Lung (tissue), 12 donors: ENCODE results near the gene FBXO2. TPM values are rescaled to one million over a fixed set of nuclear protein-coding genes. Genes with fewer than 3 reads are reported as not detected.

Experiments
- ATAC-seq: fragments of 200-7000 bp; cut with Tn5 transposase; one replicate; pipeline ENCODE4 v1.9.1; 2020; ENCODE audit warnings: moderate number of reproducible peaks; ENCODE audit not compliant: insufficient read depth, low FRiP score
- DNase-seq, 3 donors: peaks; one replicate each; pipeline ENCODE4 v3.0.0-alpha.2; 2013 to 2017
- H3K27ac ChIP-seq, 2 donors: one replicate each; pipeline ENCODE4 v1.5.1; 2013; ENCODE audit warnings: mild to moderate bottlenecking in 2 of 2, moderate library complexity in 2 of 2, control low read depth in 1 of 2, inconsistent platforms in 1 of 2, low read depth in 1 of 2, low read length in 1 of 2
- H3K27me3 ChIP-seq, 3 donors: one replicate each; pipeline ENCODE4 v1.5.1; 2013; ENCODE audit warnings: low read length in 2 of 3; ENCODE audit not compliant: control insufficient read depth in 3 of 3, insufficient read depth in 3 of 3
- H3K36me3 ChIP-seq, 4 donors: one replicate each; pipeline ENCODE4 v1.5.1; 2013; ENCODE audit warnings: low read length in 4 of 4, mild to moderate bottlenecking in 1 of 4, moderate library complexity in 1 of 4; ENCODE audit not compliant: control insufficient read depth in 4 of 4, insufficient read depth in 4 of 4
- H3K4me1 ChIP-seq, 5 donors: one replicate each; pipeline ENCODE4 v1.5.1; 2013; ENCODE audit warnings: low read length in 5 of 5, mild to moderate bottlenecking in 2 of 5, moderate library complexity in 1 of 5; ENCODE audit not compliant: control insufficient read depth in 5 of 5, insufficient read depth in 5 of 5
- H3K4me3 ChIP-seq: one replicate; pipeline ENCODE4 v1.5.1; 2013; ENCODE audit warnings: mild to moderate bottlenecking, control low read depth, moderate library complexity
- H3K9ac ChIP-seq, 2 donors: one replicate each; pipeline ENCODE4 v1.5.1; 2013; ENCODE audit warnings: low read length in 2 of 2, control low read depth in 1 of 2; ENCODE audit not compliant: insufficient read depth in 1 of 2
- H3K9me3 ChIP-seq, 4 donors: one replicate each; pipeline ENCODE4 v1.5.1; 2013; ENCODE audit warnings: low read length in 3 of 4, mild to moderate bottlenecking in 1 of 4, moderate library complexity in 1 of 4; ENCODE audit not compliant: control insufficient read depth in 4 of 4, insufficient read depth in 3 of 4
- CTCF ChIP-seq: IDR thresholded peaks from 2 replicates; pipeline ENCODE4 v1.5.1; 2012; ENCODE audit warnings: mild to moderate bottlenecking; ENCODE audit errors: control extremely low read depth, extremely low read depth
- WGBS, 2 donors: extraction: QIAGEN DNeasy Blood & Tissue Kit; methylation state at CpG; one replicate each; pipeline ENCODE4 v1.1.7; 2013; 5-methylcytosine and 5-hydroxymethylcytosine counted together
- polyA plus RNA-seq, 2 donors: library from polyadenylated mRNA; stranded (reverse); fragments of 200-250 nt; gene quantifications; one replicate each; pipeline ENCODE4 v1.2.1, GENCODE V29; 2013
- total RNA-seq, 2 donors: library from RNA; depleted of rRNA in 1 of 2; stranded (reverse); fragments of >200 nt in 1 of 2; gene quantifications; one replicate each; pipeline ENCODE4 v1.2.1, GENCODE V29; 2014 to 2021
- donor health status: control.
- donor health status: control.
- donor health status: Bipolar disorder and iron deficiency.
- donor health status: healthy.
- donor health status: DM: yes; HTN: yes; CAD: no.

FBXO2 gene
- total and polyA plus RNA-seq, 4 donors, result 0.20 to 12.5 (median 10.1) TPM

GRCh38 chr1:11639372-11639771, 14.9 kb downstream of the FBXO2 start:
- TF ChIP-seq CTCF, result no peak
- H3K4me3 ChIP-seq, result no peak overlapping the region
- no peaks in the 10 kb centered on the region for H3K4me1 ChIP-seq
- no peak overlapping the region for H3K9ac ChIP-seq
- DNase-seq (no peak), ATAC-seq (no peak)
- no peaks in the 10 kb centered on the region for H3K36me3 ChIP-seq
- no peak overlapping the region for H3K27ac ChIP-seq
- no peaks in the 10 kb centered on the region for H3K27me3 ChIP-seq
- no peaks in the 10 kb centered on the region for H3K9me3 ChIP-seq
- WGBS, 2 donors, result 86% methylated on average over 4 of the region's 4 CpGs

- H3K4me3 ChIP-seq, result no peak overlapping the region
- ATAC-seq, result no peak
- no peaks in the 10 kb centered on the region for H3K27me3 ChIP-seq
- no peaks in the 10 kb centered on the region for H3K4me1 ChIP-seq
- peaks cover 0 to 5% (median 0%) of the 10 kb centered on the region in 4 donors for H3K9me3 ChIP-seq
- no peak for DNase-seq
- H3K9ac ChIP-seq, result no peak overlapping the region
- WGBS, 2 donors, result 46 to 64% methylated on average over 5 of the region's 5 CpGs
- no peak for TF ChIP-seq CTCF
- H3K36me3 ChIP-seq, result no peaks in the 10 kb centered on the region
- no peak overlapping the region for H3K27ac ChIP-seq
Measured at GRCh38 chr1:11638121-11638520, 16.1 kb downstream of the FBXO2 start.

- no peak overlapping the region for H3K9ac ChIP-seq
Measured at GRCh38 chr1:11634365-11635192, 19.6 kb downstream of the FBXO2 start.

More at GRCh38 chr1:11634365-11635192, 19.6 kb downstream of the FBXO2 start:
- Histone ChIP-seq H3K4me3 (no peak overlapping the region), H3K36me3 (no peaks in the 10 kb centered on the region), H3K27ac (no peak overlapping the region), H3K4me1 (no peaks in the 10 kb centered on the region), H3K9me3 (peaks cover 0 to 5% (median 0%) of the 10 kb centered on the region in 4 donors), H3K27me3 (no peaks in the 10 kb centered on the region)
- DNase-seq (no peak), ATAC-seq (no peak)
- no peak for TF ChIP-seq CTCF
- WGBS, 2 donors, result 75 to 76% methylated on average over 11 of the region's 11 CpGs
